Kidney (tissue), 14 donors: Measurements from ENCODE around the gene PRSS27. TPM values are rescaled to one million over a fixed set of nuclear protein-coding genes. Genes with fewer than 3 reads are reported as not detected.
A peak's percentile ranks its signal among the peaks of the same experiment; 100 is the strongest.

Experiments
- DNase-seq, 5 donors: peaks; one replicate each; pipeline ENCODE4 v3.0.0-alpha.2; 2013 to 2020
- FAIRE-seq: peaks from 2 replicates; lab custom pipeline; 2012; peaks lifted over from hg19 to GRCh38; lab: Jason Lieb, UNC
- H3K27ac ChIP-seq, 2 donors: one replicate each; pipeline ENCODE4 v1.7.0; 2013; ENCODE audit warnings: low read depth in 2 of 2, low read length in 2 of 2, inconsistent platforms in 1 of 2
- H3K27me3 ChIP-seq: one replicate; pipeline ENCODE4 v1.7.1; 2013; ENCODE audit warnings: low read length, inconsistent platforms; ENCODE audit not compliant: control insufficient read depth, insufficient read depth
- H3K36me3 ChIP-seq, 3 donors: one replicate each; pipeline versions ENCODE4 v1.7.0 to v1.7.1; 2013; ENCODE audit warnings: low read length in 3 of 3, control low read depth in 1 of 3, inconsistent platforms in 1 of 3; ENCODE audit not compliant: insufficient read depth in 3 of 3, control insufficient read depth in 2 of 3
- H3K4me1 ChIP-seq, 3 donors: one replicate each; pipeline versions ENCODE4 v1.7.0 to v1.7.1; 2013; ENCODE audit warnings: low read length in 3 of 3, inconsistent platforms in 1 of 3, low read depth in 1 of 3; ENCODE audit not compliant: control insufficient read depth in 2 of 3, insufficient read depth in 2 of 3
- H3K4me3 ChIP-seq, 3 donors: one replicate each; pipeline versions ENCODE4 v1.7.0 to v1.8.1; 2013; ENCODE audit warnings: low read length in 3 of 3, control low read depth in 1 of 3, inconsistent platforms in 1 of 3
- H3K9ac ChIP-seq, 3 donors: one replicate each; pipeline versions ENCODE4 v1.7.0 to v1.7.1; 2013; ENCODE audit warnings: low read length in 3 of 3, control low read depth in 1 of 3, inconsistent platforms in 1 of 3
- H3K9me3 ChIP-seq, 3 donors: one replicate each; pipeline versions ENCODE4 v1.7.0 to v1.7.1; 2013; ENCODE audit warnings: low read length in 3 of 3, control low read depth in 1 of 3, inconsistent platforms in 1 of 3; ENCODE audit not compliant: control insufficient read depth in 2 of 3, insufficient read depth in 1 of 3
- intact Hi-C: fragments of 100-400 bp; cut with DNase I; formaldehyde crosslinking; loops from one replicate; pipeline ENCODE4 v1.11.1; 2022
- polyA plus RNA-seq: library from polyadenylated mRNA; stranded (reverse); fragments of 350-450 nt; fragmentation: Illumina TruSeq; extraction: RNeasy Lipid Tissue Mini Kit (QIAGEN cat#74804); gene quantifications from one replicate; pipeline ENCODE4 v1.2.3, GENCODE V29; 2014; ENCODE audit warnings: low read depth, low replicate concordance; ENCODE audit not compliant: insufficient read depth
- total RNA-seq: library from RNA; stranded (reverse); fragmentation: NEBNext Ultra II Directional; extraction: Animal tissue kit (Norgen Biotek cat#: 25700); gene quantifications from one replicate; pipeline ENCODE4 v1.2.1, GENCODE V29; 2021
- TF ChIP-seq, protein P1 (sequence below): IDR thresholded peaks from 3 replicates; pipeline ENCODE4 v1.5.1; 2012; ENCODE audit warnings: mild to moderate bottlenecking, moderate library complexity, borderline replicate concordance; ENCODE audit not compliant: insufficient read depth; ENCODE audit errors: extremely low read depth
- donor health status: control.
- donor health status: control.
- donor health status: control.
- donor health status: control.
- donor health status: control.
- donor health status: DM: yes; HTN: yes; CAD: no.
- donor health status: Normal renal cell carcinoma (clear cell type).

The PRSS27 gene
- total and polyA plus RNA-seq, 2 donors from 2014 or later, result 0.41 to 2.1 TPM

DNA sequence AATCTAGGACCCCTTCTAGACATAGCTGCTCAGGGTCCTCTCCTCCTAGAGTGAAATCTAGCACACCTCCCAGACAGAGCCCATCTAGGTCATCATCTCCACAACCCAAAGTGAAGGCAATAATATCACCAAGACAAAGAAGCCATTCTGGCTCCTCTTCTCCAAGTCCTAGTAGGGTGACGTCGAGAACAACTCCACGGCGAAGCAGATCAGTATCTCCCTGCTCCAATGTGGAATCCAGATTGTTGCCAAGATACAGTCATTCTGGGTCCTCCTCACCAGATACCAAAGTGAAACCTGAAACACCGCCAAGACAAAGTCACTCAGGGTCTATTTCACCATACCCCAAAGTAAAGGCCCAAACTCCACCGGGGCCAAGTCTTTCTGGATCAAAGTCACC, 43.1 kb upstream of the PRSS27 start:
- FAIRE-seq (no peak), DNase-seq (peak in 1 of 5 donors; percentile 4)
- H3K4me3 ChIP-seq, result no peak overlapping the region
- H3K27ac ChIP-seq, result no peak overlapping the region
- no peaks in the 10 kb centered on the region for H3K9me3 ChIP-seq
- H3K36me3 ChIP-seq, result peaks cover 51 to 99% (median 87%) of the 10 kb centered on the region in 3 donors
- no peaks in the 10 kb centered on the region for H3K4me1 ChIP-seq
- intact Hi-C loops, result no loop called here
- TF ChIP-seq, protein P1, sequence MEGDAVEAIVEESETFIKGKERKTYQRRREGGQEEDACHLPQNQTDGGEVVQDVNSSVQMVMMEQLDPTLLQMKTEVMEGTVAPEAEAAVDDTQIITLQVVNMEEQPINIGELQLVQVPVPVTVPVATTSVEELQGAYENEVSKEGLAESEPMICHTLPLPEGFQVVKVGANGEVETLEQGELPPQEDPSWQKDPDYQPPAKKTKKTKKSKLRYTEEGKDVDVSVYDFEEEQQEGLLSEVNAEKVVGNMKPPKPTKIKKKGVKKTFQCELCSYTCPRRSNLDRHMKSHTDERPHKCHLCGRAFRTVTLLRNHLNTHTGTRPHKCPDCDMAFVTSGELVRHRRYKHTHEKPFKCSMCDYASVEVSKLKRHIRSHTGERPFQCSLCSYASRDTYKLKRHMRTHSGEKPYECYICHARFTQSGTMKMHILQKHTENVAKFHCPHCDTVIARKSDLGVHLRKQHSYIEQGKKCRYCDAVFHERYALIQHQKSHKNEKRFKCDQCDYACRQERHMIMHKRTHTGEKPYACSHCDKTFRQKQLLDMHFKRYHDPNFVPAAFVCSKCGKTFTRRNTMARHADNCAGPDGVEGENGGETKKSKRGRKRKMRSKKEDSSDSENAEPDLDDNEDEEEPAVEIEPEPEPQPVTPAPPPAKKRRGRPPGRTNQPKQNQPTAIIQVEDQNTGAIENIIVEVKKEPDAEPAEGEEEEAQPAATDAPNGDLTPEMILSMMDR, result no peak
- no peaks in the 10 kb centered on the region for H3K27me3 ChIP-seq
- no peak overlapping the region for H3K9ac ChIP-seq

DNA sequence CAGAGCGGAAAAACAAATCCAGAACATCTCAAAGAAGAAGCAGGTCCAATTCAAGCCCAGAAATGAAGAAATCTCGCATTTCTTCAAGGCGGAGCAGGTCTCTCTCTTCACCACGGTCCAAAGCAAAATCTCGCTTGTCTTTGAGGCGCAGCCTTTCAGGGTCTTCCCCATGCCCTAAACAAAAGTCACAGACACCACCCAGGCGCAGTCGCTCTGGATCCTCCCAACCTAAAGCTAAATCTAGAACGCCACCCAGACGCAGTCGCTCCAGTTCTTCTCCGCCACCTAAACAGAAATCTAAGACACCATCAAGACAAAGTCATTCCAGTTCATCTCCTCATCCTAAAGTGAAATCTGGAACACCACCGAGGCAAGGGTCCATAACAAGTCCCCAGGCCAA, 42.7 kb upstream of the PRSS27 start:
- intact Hi-C loops, result no loop called here
- Histone ChIP-seq H3K27me3 (no peaks in the 10 kb centered on the region), H3K27ac (no peak overlapping the region), H3K9me3 (no peaks in the 10 kb centered on the region), H3K36me3 (peaks cover 51 to 98% (median 84%) of the 10 kb centered on the region in 3 donors), H3K4me1 (no peaks in the 10 kb centered on the region), H3K4me3 (no peak overlapping the region), H3K9ac (no peak overlapping the region)
- TF ChIP-seq, protein P1, result no peak
- DNase-seq (peak in 1 of 5 donors; percentile 16), FAIRE-seq (no peak)

DNA sequence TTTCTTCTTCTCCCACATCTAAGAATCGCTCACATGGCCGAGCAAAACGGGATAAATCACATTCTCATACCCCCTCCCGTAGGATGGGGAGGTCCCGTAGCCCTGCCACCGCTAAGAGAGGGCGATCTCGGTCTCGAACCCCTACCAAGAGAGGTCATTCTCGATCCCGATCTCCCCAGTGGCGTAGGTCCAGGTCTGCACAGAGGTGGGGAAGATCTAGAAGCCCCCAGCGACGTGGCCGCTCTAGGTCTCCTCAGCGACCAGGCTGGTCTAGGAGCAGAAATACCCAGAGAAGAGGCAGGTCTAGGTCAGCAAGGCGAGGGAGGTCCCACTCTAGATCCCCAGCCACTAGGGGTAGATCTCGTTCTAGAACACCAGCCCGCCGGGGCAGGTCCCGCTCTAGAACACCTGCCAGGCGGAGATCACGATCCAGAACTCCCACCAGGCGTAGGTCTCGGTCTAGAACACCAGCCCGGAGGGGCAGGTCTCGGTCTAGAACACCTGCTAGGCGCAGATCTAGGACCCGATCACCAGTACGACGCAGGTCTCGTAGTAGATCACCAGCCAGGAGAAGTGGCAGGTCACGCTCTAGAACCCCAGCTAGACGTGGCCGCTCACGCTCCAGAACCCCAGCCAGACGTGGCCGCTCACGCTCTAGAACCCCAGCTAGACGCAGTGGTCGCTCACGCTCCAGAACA, 42.0 kb upstream of the PRSS27 start:
- Histone ChIP-seq H3K27me3 (no peaks in the 10 kb centered on the region), H3K4me3 (no peak overlapping the region), H3K27ac (no peak overlapping the region), H3K4me1 (no peaks in the 10 kb centered on the region), H3K9ac (no peak overlapping the region), H3K9me3 (no peaks in the 10 kb centered on the region), H3K36me3 (peaks cover 51 to 97% (median 79%) of the 10 kb centered on the region in 3 donors)
- TF ChIP-seq, protein P1, result no peak
- intact Hi-C loops, result no loop called here
- DNase-seq (peak in 1 of 5 donors; percentile 57), FAIRE-seq (no peak)
